COLO829 (cell line): ENCODE data around the gene ZNF692.
"Not testable (repeated sequence)": the region's sequence is repeated elsewhere in the genome, so short reads cannot be mapped to it uniquely, and the experiment has no call there.

Source experiments
- DNase-seq: peaks from one replicate; pipeline ENCODE4 v3.0.0; 2012; ENCODE audit warnings: low spot score

Gene ZNF692

GRCh38 chr1:248848602-248849001, 10.3 kb downstream of the ZNF692 start:
- no peak for DNase-seq

GRCh38 chr1:248847956-248848561, 10.8 kb downstream of the ZNF692 start:
- DNase-seq, result no peak

GRCh38 chr1:248847181-248847955, 11.5 kb downstream of the ZNF692 start:
- DNase-seq, result no peak

GRCh38 chr1:248844526-248844925, 14.4 kb downstream of the ZNF692 start:
- no peak for DNase-seq

GRCh38 chr1:248843687-248844086, 15.2 kb downstream of the ZNF692 start:
- DNase-seq, result no peak

- DNase-seq, result no peak
These were observed 16.0 kb downstream of the ZNF692 start for GRCh38 chr1:248842781-248843331.

GRCh38 chr1:248841702-248842395, 17.0 kb downstream of the ZNF692 start:
- no peak for DNase-seq

- DNase-seq, result no peak
These were observed 17.9 kb downstream of the ZNF692 start for GRCh38 chr1:248840946-248841345.

GRCh38 chr1:248839168-248839555, 19.7 kb downstream of the ZNF692 start:
- no peak for DNase-seq

GRCh38 chr1:248838357-248839167, 20.3 kb downstream of the ZNF692 start:
- peak; percentile 61 for DNase-seq

GRCh38 chr1:248837781-248838356, 21.0 kb downstream of the ZNF692 start, which contains the start of gene ZNF672:
ZNF672 (plus strand) TSS chr1:248838224; CDS start chr1:248847275, 9,051 bp downstream.
- peak; percentile 98 for DNase-seq

GRCh38 chr1:248837045-248837780, 21.7 kb downstream of the ZNF692 start:
- no peak for DNase-seq

GRCh38 chr1:248834343-248834940, 24.4 kb downstream of the ZNF692 start:
- DNase-seq, result no peak

- DNase-seq, result no peak
These were observed 27.0 kb downstream of the ZNF692 start for GRCh38 chr1:248831842-248832241.

- DNase-seq, result not testable (repeated sequence)
These were observed 28.2 kb downstream of the ZNF692 start for GRCh38 chr1:248830718-248831017.

- DNase-seq, result peak; percentile 93
These were observed 30.0 kb downstream of the ZNF692 start for GRCh38 chr1:248828845-248829244.

GRCh38 chr1:248825909-248826760, 32.8 kb downstream of the ZNF692 start, which contains the start of gene SH3BP5L:
SH3BP5L (minus strand) TSS chr1:248825915; CDS start chr1:248824935, 980 bp downstream.
- peak; percentile 100 for DNase-seq

GRCh38 chr1:248825573-248825908, 33.3 kb downstream of the ZNF692 start:
- DNase-seq, result no peak

- DNase-seq, result peak; percentile 83
These were observed 33.7 kb downstream of the ZNF692 start for GRCh38 chr1:248825136-248825535.
